Measurements from ENCODE around the gene PRM1. TPM values are rescaled to one million over a fixed set of nuclear protein-coding genes. Genes with fewer than 3 reads are reported as not detected.

Gene PRM1
- total and polyA plus RNA-seq, 2 of the 13 experiments (the other 11 are each of a cell fraction or from before 2014, with no cell fraction given), result not detected

GRCh38 chr16:11257131-11257938 is 23.8 kb downstream of the PRM1 start (continued):
- TF ChIP-seq ZBTB46 (CRISPR knock-in tag; IDR thresholded peaks at IDR 0.05; ENCODE audit: borderline replicate concordance) (0 out of 2 replicates have a peak, but pooled peaks have one; percentile 88), SIX4 (CRISPR knock-in tag; IDR thresholded peaks at IDR 0.05) (peak; percentile 44; the same call in 1 of the 2 replicates), HNF1A (IDR thresholded peaks at IDR 0.05; ENCODE audit: low read depth) (no peak), HNF1A (CRISPR knock-in tag; IDR thresholded peaks at IDR 0.05; ENCODE audit: borderline replicate concordance) (peak; percentile 60), PHF20 (CRISPR knock-in tag; IDR thresholded peaks at IDR 0.05) (no peak), CBX1 (IDR thresholded peaks at IDR 0.05; ENCODE audit: low read depth) (peak; percentile 70), UBTF (CRISPR knock-in tag; IDR thresholded peaks at IDR 0.05) (peak; percentile 74; the same call in 1 of the 2 replicates), ZNF672 (CRISPR knock-in tag; IDR thresholded peaks at IDR 0.05) (0 out of 2 replicates have a peak, but pooled peaks have one; percentile 50), ZNF775 (CRISPR knock-in tag; IDR thresholded peaks at IDR 0.05; ENCODE audit: borderline replicate concordance) (peak; percentile 93), ZGPAT (CRISPR knock-in tag; IDR thresholded peaks at IDR 0.05) (peak; percentile 10; the same call in 1 of the 2 replicates), ZSCAN25 (CRISPR knock-in tag; IDR thresholded peaks at IDR 0.05) (peak; percentile 47; the same call in 1 of the 2 replicates), ZNF639 (CRISPR knock-in tag; conservative IDR thresholded peaks at IDR 0.05) (peak; percentile 8; the same call in 1 of the 2 replicates), ZNF232 (CRISPR knock-in tag; IDR thresholded peaks at IDR 0.05; ENCODE audit: borderline replicate concordance) (peak; percentile 94), CREB3 (CRISPR knock-in tag; IDR thresholded peaks at IDR 0.05) (no peak), ZNF619 (CRISPR knock-in tag; IDR thresholded peaks at IDR 0.05) (peak; percentile 100)
